ENCODE results near the gene MAP3K6. TPM values are rescaled to one million over a fixed set of nuclear protein-coding genes. Genes with fewer than 3 reads are reported as not detected.
A peak's percentile ranks its signal among the peaks of the same experiment; 100 is the strongest.

Gene MAP3K6
- total RNA-seq, 3 donors from 2014 or later = 3.1 to 4.8 (median 3.5) TPM

GRCh38 chr1:27372022-27372807 is 5.5 kb upstream of the MAP3K6 start:
- Mint-ChIP-seq H3K36me3 (ENCODE audit: insufficient read depth) (no peaks in the 10 kb centered on the region), H3K4me1 (ENCODE audit: low read depth) (peaks cover 10% of the 10 kb centered on the region), H3K9me3 (no peaks in the 10 kb centered on the region), H3K4me3 (no peak overlapping the region), H3K27me3 (ENCODE audit: low read depth) (no peaks in the 10 kb centered on the region)
- DNase-seq (no peak), ATAC-seq (no peak)

GRCh38 chr1:27368869-27369582 is 2.3 kb upstream of the MAP3K6 start:
- no peak for ATAC-seq
- peaks cover 24% of the 10 kb centered on the region for H3K4me1 Mint-ChIP-seq (ENCODE audit: low read depth)
- no peaks in the 10 kb centered on the region for H3K9me3 Mint-ChIP-seq
- no peak overlapping the region for H3K4me3 Mint-ChIP-seq
- no peaks in the 10 kb centered on the region for H3K36me3 Mint-ChIP-seq (ENCODE audit: insufficient read depth)
- DNase-seq = no peak
- H3K27me3 Mint-ChIP-seq (ENCODE audit: low read depth) = no peaks in the 10 kb centered on the region

GRCh38 chr1:27367160-27367650 is 444 bp upstream of the MAP3K6 start:
- Mint-ChIP-seq H3K36me3 (ENCODE audit: insufficient read depth) (no peaks in the 10 kb centered on the region), H3K9me3 (no peaks in the 10 kb centered on the region), H3K4me1 (ENCODE audit: low read depth) (peaks cover 24% of the 10 kb centered on the region), H3K27me3 (ENCODE audit: low read depth) (no peaks in the 10 kb centered on the region), H3K4me3 (peak overlapping the region; percentile 68)
- no peak for DNase-seq
- no peak for ATAC-seq

GRCh38 chr1:27366113-27366410 is 699 bp downstream of the MAP3K6 start:
- no peaks in the 10 kb centered on the region for H3K36me3 Mint-ChIP-seq (ENCODE audit: insufficient read depth)
- ATAC-seq = peak; percentile 74 to 75
- H3K27me3 Mint-ChIP-seq (ENCODE audit: low read depth) = no peaks in the 10 kb centered on the region
- no peaks in the 10 kb centered on the region for H3K9me3 Mint-ChIP-seq
- peak overlapping the region; percentile 85 for H3K4me3 Mint-ChIP-seq
- peaks cover 24% of the 10 kb centered on the region for H3K4me1 Mint-ChIP-seq (ENCODE audit: low read depth)
- peak; percentile 63 for DNase-seq

GRCh38 chr1:27365372-27366112 is 1.2 kb downstream of the MAP3K6 start:
- DNase-seq = peak; percentile 71
- Mint-ChIP-seq H3K4me1 (ENCODE audit: low read depth) (peaks cover 24% of the 10 kb centered on the region), H3K27me3 (ENCODE audit: low read depth) (no peaks in the 10 kb centered on the region), H3K36me3 (ENCODE audit: insufficient read depth) (no peaks in the 10 kb centered on the region), H3K4me3 (peak overlapping the region; percentile 85), H3K9me3 (no peaks in the 10 kb centered on the region)
- ATAC-seq = peak; percentile 70 to 75

GRCh38 chr1:27364696-27365371 is 1.9 kb downstream of the MAP3K6 start:
- Mint-ChIP-seq H3K27me3 (ENCODE audit: low read depth) (no peaks in the 10 kb centered on the region), H3K9me3 (no peaks in the 10 kb centered on the region), H3K4me3 (peak overlapping the region; percentile 85), H3K36me3 (ENCODE audit: insufficient read depth) (no peaks in the 10 kb centered on the region), H3K4me1 (ENCODE audit: low read depth) (peaks cover 28% of the 10 kb centered on the region)
- DNase-seq (no peak), ATAC-seq (peak in 1 of 2 donors; percentile 33)

GRCh38 chr1:27363766-27364695 is 2.7 kb downstream of the MAP3K6 start:
- DNase-seq = no peak
- Mint-ChIP-seq H3K27me3 (ENCODE audit: low read depth) (no peaks in the 10 kb centered on the region), H3K4me1 (ENCODE audit: low read depth) (peaks cover 31% of the 10 kb centered on the region), H3K9me3 (no peaks in the 10 kb centered on the region), H3K36me3 (ENCODE audit: insufficient read depth) (no peaks in the 10 kb centered on the region), H3K4me3 (no peak overlapping the region)
- no peak for ATAC-seq

GRCh38 chr1:27361553-27361952 is 5.2 kb downstream of the MAP3K6 start:
- H3K4me1 Mint-ChIP-seq (ENCODE audit: low read depth) = peaks cover 41% of the 10 kb centered on the region
- H3K4me3 Mint-ChIP-seq = no peak overlapping the region

GRCh38 chr1:27361044-27361402 is 5.7 kb downstream of the MAP3K6 start:
- peaks cover 2% of the 10 kb centered on the region for H3K27me3 Mint-ChIP-seq (ENCODE audit: low read depth)
- no peaks in the 10 kb centered on the region for H3K9me3 Mint-ChIP-seq
- peak overlapping the region; percentile 77 for H3K4me3 Mint-ChIP-seq
- DNase-seq (no peak), ATAC-seq (no peak)
- no peaks in the 10 kb centered on the region for H3K36me3 Mint-ChIP-seq (ENCODE audit: insufficient read depth)
- H3K4me1 Mint-ChIP-seq (ENCODE audit: low read depth) = peaks cover 47% of the 10 kb centered on the region

More at GRCh38 chr1:27361553-27361952, 5.2 kb downstream of the MAP3K6 start:
- Mint-ChIP-seq H3K36me3 (ENCODE audit: insufficient read depth) (no peaks in the 10 kb centered on the region), H3K9me3 (no peaks in the 10 kb centered on the region), H3K27me3 (ENCODE audit: low read depth) (peaks cover 2% of the 10 kb centered on the region)
- ATAC-seq (no peak), DNase-seq (no peak)

GRCh38 chr1:27360159-27361043 is 6.4 kb downstream of the MAP3K6 start:
- Mint-ChIP-seq H3K4me3 (peak overlapping the region; percentile 77), H3K36me3 (ENCODE audit: insufficient read depth) (no peaks in the 10 kb centered on the region), H3K9me3 (no peaks in the 10 kb centered on the region), H3K27me3 (ENCODE audit: low read depth) (peaks cover 2% of the 10 kb centered on the region), H3K4me1 (ENCODE audit: low read depth) (peaks cover 50% of the 10 kb centered on the region)
- DNase-seq (peak; percentile 32), ATAC-seq (peak in 1 of 2 donors; percentile 8)

- Mint-ChIP-seq H3K4me1 (ENCODE audit: low read depth) (peaks cover 46% of the 10 kb centered on the region), H3K27me3 (ENCODE audit: low read depth) (peaks cover 2% of the 10 kb centered on the region), H3K36me3 (ENCODE audit: insufficient read depth) (no peaks in the 10 kb centered on the region), H3K4me3 (peak overlapping the region; percentile 77), H3K9me3 (no peaks in the 10 kb centered on the region)
- no peak for DNase-seq
- ATAC-seq = peak in 1 of 2 donors; percentile 10
These were observed 7.0 kb downstream of the MAP3K6 start for GRCh38 chr1:27359822-27360158.

- H3K9me3 Mint-ChIP-seq = no peaks in the 10 kb centered on the region
- ATAC-seq = no peak
These were observed 7.8 kb downstream of the MAP3K6 start for GRCh38 chr1:27358928-27359313.

More at GRCh38 chr1:27358928-27359313, 7.8 kb downstream of the MAP3K6 start:
- peaks cover 2% of the 10 kb centered on the region for H3K27me3 Mint-ChIP-seq (ENCODE audit: low read depth)
- DNase-seq = no peak
- no peaks in the 10 kb centered on the region for H3K36me3 Mint-ChIP-seq (ENCODE audit: insufficient read depth)
- peaks cover 43% of the 10 kb centered on the region for H3K4me1 Mint-ChIP-seq (ENCODE audit: low read depth)
- H3K4me3 Mint-ChIP-seq = peak overlapping the region; percentile 35

Data from activated T-cell treated with anti-CD3 and anti-CD28 coated beads, Interleukin-2, amount 50 U/mL, for 4 hours (primary cell).